Pancreas (tissue), 10 donors: ENCODE data around the gene FAM227B. TPM values are rescaled to one million over a fixed set of nuclear protein-coding genes. Genes with fewer than 3 reads are reported as not detected.

Experiments
- ATAC-seq, 4 donors: fragments of 200-7000 bp; cut with Tn5 transposase; one replicate each; pipeline versions ENCODE4 v1.8.0 to v1.9.1; 2020; ENCODE audit warnings: mild to moderate bottlenecking in 4 of 4, moderate library complexity in 4 of 4
- DNase-seq, 6 donors: peaks; one replicate each; pipeline ENCODE4 v3.0.0-alpha.2; 2020
- FAIRE-seq: peaks from 2 replicates; lab custom pipeline; 2012; peaks lifted over from hg19 to GRCh38; lab: Jason Lieb, UNC
- H3K27ac ChIP-seq, 4 donors: fragments of 200-600 bp; sonication (generic); 1 replicate in 3 of 4; 2 replicates in 1 of 4; pipeline versions ENCODE4 v1.5.0 to v1.8.0; 2020
- H3K27me3 ChIP-seq, 4 donors: fragments of 200-600 bp; one replicate each; pipeline ENCODE4 v1.8.0; 2021
- H3K36me3 ChIP-seq, 3 donors: fragments of 200-600 bp; sonication (generic) in 1 of 3; one replicate each; pipeline versions ENCODE4 v1.5.0 to v1.8.0; 2020 to 2021
- H3K4me1 ChIP-seq, 3 donors: fragments of 200-600 bp; one replicate each; pipeline ENCODE4 v1.8.0; 2021
- H3K4me3 ChIP-seq, 4 donors: fragments of 200-600 bp; sonication (generic) in 2 of 4; one replicate each; pipeline versions ENCODE4 v1.5.0 to v1.8.0; 2020 to 2021
- H3K9me3 ChIP-seq, 4 donors: fragments of 200-600 bp; one replicate each; pipeline ENCODE4 v1.8.0; 2021
- CTCF ChIP-seq, 4 donors: fragments of 200-600 bp; sonication (generic) in 3 of 4; IDR thresholded peaks; one replicate each; pipeline versions ENCODE4 v1.5.0 to v1.8.0; 2021; ENCODE audit warnings: antibody characterized with exemption in 4 of 4
- WGBS, 2 donors: extraction: QIAGEN DNeasy Blood & Tissue Kit; methylation state at CpG; one replicate each; pipeline ENCODE4 v1.1.7; 2013; 5-methylcytosine and 5-hydroxymethylcytosine counted together
- intact Hi-C, 3 donors: fragments of 100-400 bp; cut with DNase I; formaldehyde crosslinking; loops; one replicate each; pipeline versions ENCODE4 v1.11.1 to v1.14.2; 2022
- polyA plus RNA-seq, 2 donors: library from polyadenylated mRNA; stranded (reverse); fragments of 200-250 nt; gene quantifications; one replicate each; pipeline ENCODE4 v1.2.3, GENCODE V29; 2013
- total RNA-seq, 6 donors: library from RNA; stranded (reverse); fragmentation: NEBNext Ultra II Directional in 4 of 6; extraction: Animal tissue kit (Norgen Biotek cat#: 25700) in 4 of 6; gene quantifications; one replicate each; pipeline versions ENCODE4 v1.2.1 to v1.2.4, GENCODE V29; 2021 to 2023
- donor health status: healthy with polysubstance abuse.
- donor health status: DM: no; HTN: no; CAD: no; lungs with moderate emphysema.
- donor health status: DM: no; HTN: no; CAD: no.
- donor health status: control.
- donor health status: control.
- donor health status: Bipolar disorder and iron deficiency.
- donor health status: DM: yes; HTN: yes; CAD: no.
- donor health status: DM: no; HTN: no; CAD: no.
- donor health status: DM: no; HTN: no; CAD: no.
- donor health status: DM: yes; HTN: yes; CAD: no.

FAM227B gene
- total and polyA plus RNA-seq, 8 donors: 3.1 to 6.5 (median 4.1) TPM

- Histone ChIP-seq H3K4me3 (no peak overlapping the region), H3K36me3 (no peaks in the 10 kb centered on the region), H3K27ac (no peak overlapping the region), H3K4me1 (no peaks in the 10 kb centered on the region), H3K27me3 (no peaks in the 10 kb centered on the region), H3K9me3 (no peaks in the 10 kb centered on the region)
- FAIRE-seq (no peak), ATAC-seq (no peak), DNase-seq (no peak)
- intact Hi-C loops: no loop called here
- WGBS, 2 donors: 55 to 59% methylated on average over 3 of the region's 3 CpGs
- TF ChIP-seq CTCF (IDR thresholded peaks at IDR 0.05): no peak
These were observed 152.7 kb downstream of the FAM227B start for GRCh38 chr15:49467746-49468480.

GRCh38 chr15:49466119-49466518 is 154.5 kb downstream of the FAM227B start:
- TF ChIP-seq CTCF (IDR thresholded peaks at IDR 0.05): no peak
- WGBS, 2 donors: 89 to 92% methylated on average over 1 of the region's 1 CpG
- FAIRE-seq (no peak), DNase-seq (no peak), ATAC-seq (no peak)
- intact Hi-C loops: no loop called here
- H3K4me1 ChIP-seq: no peaks in the 10 kb centered on the region
- no peaks in the 10 kb centered on the region for H3K36me3 ChIP-seq
- H3K9me3 ChIP-seq: no peaks in the 10 kb centered on the region
- no peaks in the 10 kb centered on the region for H3K27me3 ChIP-seq
- no peak overlapping the region for H3K27ac ChIP-seq
- H3K4me3 ChIP-seq: no peak overlapping the region

- Histone ChIP-seq H3K27ac (no peak overlapping the region), H3K36me3 (no peaks in the 10 kb centered on the region), H3K27me3 (no peaks in the 10 kb centered on the region), H3K9me3 (no peaks in the 10 kb centered on the region), H3K4me3 (no peak overlapping the region), H3K4me1 (no peaks in the 10 kb centered on the region)
- FAIRE-seq (no peak), ATAC-seq (no peak), DNase-seq (no peak)
- WGBS, 2 donors: 82 to 90% methylated on average over 3 of the region's 3 CpGs
- intact Hi-C loops: no loop called here
- TF ChIP-seq CTCF (IDR thresholded peaks at IDR 0.05): no peak
These were observed 156.1 kb downstream of the FAM227B start for GRCh38 chr15:49464522-49464921.

GRCh38 chr15:49462232-49462844 is 158.3 kb downstream of the FAM227B start:
- DNase-seq: no peak
- Histone ChIP-seq H3K9me3 (no peaks in the 10 kb centered on the region), H3K27ac (no peak overlapping the region), H3K4me3 (no peak overlapping the region), H3K27me3 (no peaks in the 10 kb centered on the region), H3K36me3 (no peaks in the 10 kb centered on the region), H3K4me1 (no peaks in the 10 kb centered on the region)
- 70 to 83% methylated on average over 2 of the region's 2 CpGs for WGBS, 2 donors
- intact Hi-C loops: no loop called here
- no peak for TF ChIP-seq CTCF (IDR thresholded peaks at IDR 0.05)
- FAIRE-seq: no peak
- no peak for ATAC-seq

- Histone ChIP-seq H3K9me3 (no peaks in the 10 kb centered on the region), H3K4me3 (no peak overlapping the region), H3K4me1 (no peaks in the 10 kb centered on the region), H3K27me3 (no peaks in the 10 kb centered on the region), H3K36me3 (no peaks in the 10 kb centered on the region), H3K27ac (no peak overlapping the region)
- FAIRE-seq (no peak), ATAC-seq (no peak), DNase-seq (no peak)
- TF ChIP-seq CTCF (IDR thresholded peaks at IDR 0.05): no peak
- intact Hi-C loops: no loop called here
- 72 to 74% methylated on average over 2 of the region's 2 CpGs for WGBS, 2 donors
These were observed 160.1 kb downstream of the FAM227B start for GRCh38 chr15:49460411-49460941.
